ENCODE measurements around the gene BAIAP3.

BAIAP3 gene

GRCh38 chr16:1371054-1371978 lies 37.9 kb downstream of the BAIAP3 start:
- DNase-seq (ENCODE audit: low read depth), result no peak

GRCh38 chr16:1372292-1372950 lies 39.0 kb downstream of the BAIAP3 start:
- no peak for DNase-seq (ENCODE audit: low read depth)

- no peak for DNase-seq (ENCODE audit: low read depth)
Measured at GRCh38 chr16:1374418-1375297, 41.2 kb downstream of the BAIAP3 start.

- no peak for DNase-seq (ENCODE audit: low read depth)
Measured at GRCh38 chr16:1375298-1375640, 41.8 kb downstream of the BAIAP3 start.

GRCh38 chr16:1375741-1376410 lies 42.4 kb downstream of the BAIAP3 start:
- DNase-seq (ENCODE audit: low read depth), result no peak

- DNase-seq (ENCODE audit: low read depth), result no peak
Measured at GRCh38 chr16:1377406-1378010, 44.1 kb downstream of the BAIAP3 start.

- DNase-seq (ENCODE audit: low read depth), result no peak
Measured at GRCh38 chr16:1378087-1378803, 44.8 kb downstream of the BAIAP3 start.

- DNase-seq (ENCODE audit: low read depth), result peak; percentile 60
Measured at GRCh38 chr16:1378804-1379303, 45.4 kb downstream of the BAIAP3 start.

- peak; percentile 56 for DNase-seq (ENCODE audit: low read depth)
Measured at GRCh38 chr16:1379304-1380076, 46.0 kb downstream of the BAIAP3 start.

- DNase-seq (ENCODE audit: low read depth), result no peak
Measured at GRCh38 chr16:1380195-1380594, 46.8 kb downstream of the BAIAP3 start.

GRCh38 chr16:1381612-1382406 lies 48.4 kb downstream of the BAIAP3 start:
- DNase-seq (ENCODE audit: low read depth), result no peak

- DNase-seq (ENCODE audit: low read depth), result no peak
Measured at GRCh38 chr16:1383556-1383955, 50.1 kb downstream of the BAIAP3 start.

GRCh38 chr16:1385232-1385631 lies 51.8 kb downstream of the BAIAP3 start:
- no peak for DNase-seq (ENCODE audit: low read depth)

- no peak for DNase-seq (ENCODE audit: low read depth)
Measured at GRCh38 chr16:1387331-1387730, 53.9 kb downstream of the BAIAP3 start.

- DNase-seq (ENCODE audit: low read depth), result no peak
Measured at GRCh38 chr16:1389762-1390161, 56.3 kb downstream of the BAIAP3 start.

GRCh38 chr16:1390239-1390779 lies 56.9 kb downstream of the BAIAP3 start:
- DNase-seq (ENCODE audit: low read depth), result no peak

- no peak for DNase-seq (ENCODE audit: low read depth)
Measured at GRCh38 chr16:1392826-1393225, 59.4 kb downstream of the BAIAP3 start.

- no peak for DNase-seq (ENCODE audit: low read depth)
Measured at GRCh38 chr16:1393613-1394176, 60.2 kb downstream of the BAIAP3 start.
